ENCODE results near the gene GBF1.

GBF1 gene

DNA sequence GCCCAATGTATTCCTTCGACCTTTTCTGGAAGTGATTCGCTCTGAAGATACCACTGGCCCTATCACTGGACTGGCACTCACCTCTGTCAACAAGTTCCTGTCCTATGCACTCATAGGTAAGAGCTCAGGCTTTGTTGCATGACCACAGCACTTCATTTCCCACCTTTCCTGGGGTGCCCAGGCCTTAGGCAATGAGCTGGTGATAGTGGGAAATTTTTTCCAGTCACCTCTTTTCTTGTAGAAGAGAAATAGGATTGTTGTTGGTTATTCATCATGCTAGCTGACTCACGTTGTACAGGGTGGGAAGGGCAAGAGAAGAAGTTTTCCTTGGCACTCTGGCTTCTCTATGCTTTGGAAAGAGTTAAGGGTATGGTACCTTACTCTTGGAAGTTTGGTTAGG, 98.7 kb downstream of the GBF1 start:
- H3K27ac ChIP-seq: no peak overlapping the region
- TF ChIP-seq, protein P1, sequence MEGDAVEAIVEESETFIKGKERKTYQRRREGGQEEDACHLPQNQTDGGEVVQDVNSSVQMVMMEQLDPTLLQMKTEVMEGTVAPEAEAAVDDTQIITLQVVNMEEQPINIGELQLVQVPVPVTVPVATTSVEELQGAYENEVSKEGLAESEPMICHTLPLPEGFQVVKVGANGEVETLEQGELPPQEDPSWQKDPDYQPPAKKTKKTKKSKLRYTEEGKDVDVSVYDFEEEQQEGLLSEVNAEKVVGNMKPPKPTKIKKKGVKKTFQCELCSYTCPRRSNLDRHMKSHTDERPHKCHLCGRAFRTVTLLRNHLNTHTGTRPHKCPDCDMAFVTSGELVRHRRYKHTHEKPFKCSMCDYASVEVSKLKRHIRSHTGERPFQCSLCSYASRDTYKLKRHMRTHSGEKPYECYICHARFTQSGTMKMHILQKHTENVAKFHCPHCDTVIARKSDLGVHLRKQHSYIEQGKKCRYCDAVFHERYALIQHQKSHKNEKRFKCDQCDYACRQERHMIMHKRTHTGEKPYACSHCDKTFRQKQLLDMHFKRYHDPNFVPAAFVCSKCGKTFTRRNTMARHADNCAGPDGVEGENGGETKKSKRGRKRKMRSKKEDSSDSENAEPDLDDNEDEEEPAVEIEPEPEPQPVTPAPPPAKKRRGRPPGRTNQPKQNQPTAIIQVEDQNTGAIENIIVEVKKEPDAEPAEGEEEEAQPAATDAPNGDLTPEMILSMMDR (conservative IDR thresholded peaks at IDR 0.05): no peak

DNA sequence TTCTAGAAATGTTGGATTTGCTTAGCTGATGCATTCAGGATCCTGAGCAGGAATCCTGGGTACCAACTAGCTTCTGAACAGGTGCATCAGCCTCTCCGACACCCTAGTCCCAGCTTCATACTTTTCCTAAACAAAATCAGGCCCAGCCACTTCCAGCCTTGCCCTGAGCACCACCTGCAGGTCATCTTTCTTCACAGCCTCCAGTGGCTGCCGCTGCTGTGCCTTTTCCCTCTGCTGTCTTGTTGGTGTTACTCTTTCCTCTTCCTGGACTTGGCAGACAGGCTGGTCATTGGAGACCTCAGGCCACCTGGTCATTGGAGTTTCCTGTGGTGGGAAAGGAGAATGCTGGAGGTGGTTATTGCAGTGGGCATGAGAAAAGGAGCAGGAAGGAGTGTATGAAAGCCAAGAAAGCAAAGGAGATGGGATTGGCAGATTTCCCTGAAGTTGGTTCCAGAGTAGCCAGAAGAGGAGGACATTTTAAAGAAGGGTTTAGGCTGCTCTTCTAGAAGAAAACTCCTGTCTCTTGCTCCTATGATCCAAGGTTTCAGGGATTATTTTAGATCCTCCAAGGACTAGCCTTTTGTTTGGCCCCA, 102.0 kb downstream of the GBF1 start:
- no peak overlapping the region for H3K27ac ChIP-seq
- TF ChIP-seq, protein P1 (conservative IDR thresholded peaks at IDR 0.05): peak; percentile 87

DNA sequence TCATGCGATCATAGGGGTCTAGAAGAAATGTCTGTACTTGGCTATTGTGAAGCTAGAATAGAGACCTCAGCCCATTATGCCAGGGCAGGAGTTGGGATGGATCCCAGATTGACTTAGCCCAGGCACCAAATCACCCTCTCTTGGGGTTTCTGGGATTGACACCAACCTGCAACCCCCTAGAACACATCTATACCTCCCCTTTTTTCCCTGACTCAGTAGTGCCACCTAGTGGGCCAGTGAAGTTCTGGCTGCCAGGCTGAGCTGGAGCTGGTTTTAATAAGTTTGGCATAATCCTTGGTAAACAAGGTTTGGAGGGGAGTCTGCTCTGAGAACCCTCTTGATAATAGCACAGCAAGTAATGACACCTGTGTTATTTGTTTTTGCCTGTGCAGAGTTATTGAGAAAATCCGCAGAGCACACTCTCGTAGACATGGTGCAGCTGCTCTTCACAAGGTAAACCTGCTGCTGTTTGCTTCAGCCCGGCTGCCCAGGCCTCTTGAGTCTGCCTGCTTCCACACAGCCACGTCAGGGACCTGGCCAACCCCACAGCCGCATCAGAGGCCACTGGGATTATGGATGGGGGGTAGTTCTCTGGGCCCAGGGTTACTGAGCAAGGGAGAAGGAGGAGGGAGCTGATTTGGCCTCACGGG, 106.9 kb downstream of the GBF1 start:
- peak overlapping the region; percentile 40 for H3K27ac ChIP-seq
- TF ChIP-seq, protein P1 (conservative IDR thresholded peaks at IDR 0.05): peak; percentile 94

DNA sequence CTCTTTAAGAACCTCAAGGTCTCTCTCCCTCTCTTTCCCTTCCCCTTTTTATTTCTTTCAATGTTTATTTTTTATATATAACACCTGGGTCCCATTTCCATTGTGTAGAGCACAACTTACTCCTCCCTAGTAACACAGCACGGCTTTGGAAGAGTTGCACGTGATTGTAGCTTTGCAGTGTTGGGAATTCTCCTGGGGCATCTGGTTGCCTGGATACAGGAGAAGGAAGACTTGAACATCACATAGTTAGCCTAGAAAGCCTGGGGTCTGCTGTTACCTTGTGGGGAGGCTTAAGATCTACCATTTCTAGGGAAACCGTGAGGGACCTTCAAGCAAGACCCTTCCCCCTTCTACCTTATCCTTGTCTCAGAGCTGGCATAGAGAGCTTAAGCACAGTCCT, 109.1 kb downstream of the GBF1 start:
- no peak overlapping the region for H3K27ac ChIP-seq
- TF ChIP-seq, protein P1 (conservative IDR thresholded peaks at IDR 0.05): no peak

DNA sequence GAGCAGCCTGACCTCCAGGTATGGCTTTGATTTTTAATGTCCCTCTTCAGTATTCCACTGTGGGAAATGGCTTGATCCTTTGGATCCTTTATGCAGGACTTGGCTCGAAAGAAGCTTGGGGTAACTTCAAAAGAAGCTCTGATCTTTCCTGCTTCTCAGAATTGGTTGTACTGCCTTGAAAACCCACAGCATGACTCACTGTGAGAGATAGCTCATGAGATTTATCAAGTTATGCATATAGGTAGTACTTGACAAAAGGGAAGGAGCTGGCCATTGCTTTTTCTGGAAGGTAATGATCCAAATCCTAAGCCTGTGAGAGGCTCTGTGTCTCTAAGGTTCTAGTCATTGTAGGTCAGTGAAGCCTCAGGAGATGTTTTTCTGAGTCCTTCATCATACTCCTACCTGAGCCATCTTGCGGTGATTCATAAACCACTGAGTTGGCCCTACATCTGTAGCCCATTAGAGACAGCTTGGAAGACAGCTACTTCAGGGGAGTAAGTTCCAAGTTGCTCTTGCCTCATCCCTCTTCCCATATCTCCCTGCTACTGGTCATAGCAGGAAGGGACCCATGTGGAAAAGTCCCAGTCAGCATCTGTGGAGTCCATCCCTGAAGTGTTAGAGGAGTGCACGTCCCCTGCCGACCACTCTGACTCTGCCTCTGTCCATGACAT, 113.5 kb downstream of the GBF1 start:
- TF ChIP-seq, protein P1 (conservative IDR thresholded peaks at IDR 0.05): no peak
- H3K27ac ChIP-seq: no peak overlapping the region

DNA sequence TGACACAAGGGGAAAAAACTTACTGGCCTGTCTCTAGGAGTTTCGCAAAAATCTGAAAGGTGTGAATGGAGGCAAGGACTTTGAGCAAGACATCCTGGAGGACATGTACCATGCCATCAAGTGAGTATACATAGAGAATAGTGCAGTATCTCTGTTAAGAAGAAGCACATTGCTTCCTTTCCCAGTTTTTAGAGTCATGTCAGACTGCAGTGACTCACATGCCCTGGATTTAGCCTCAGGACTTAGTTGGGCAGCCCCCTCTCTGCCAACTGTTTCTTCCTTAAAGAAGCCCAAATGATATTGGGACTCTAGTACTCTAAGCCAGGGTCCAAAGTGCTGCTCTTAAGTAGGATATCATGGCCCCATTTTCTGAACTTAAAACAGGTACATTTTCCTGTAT, 122.1 kb downstream of the GBF1 start:
- H3K27ac ChIP-seq: no peak overlapping the region
- TF ChIP-seq, protein P1 (conservative IDR thresholded peaks at IDR 0.05): no peak

DNA sequence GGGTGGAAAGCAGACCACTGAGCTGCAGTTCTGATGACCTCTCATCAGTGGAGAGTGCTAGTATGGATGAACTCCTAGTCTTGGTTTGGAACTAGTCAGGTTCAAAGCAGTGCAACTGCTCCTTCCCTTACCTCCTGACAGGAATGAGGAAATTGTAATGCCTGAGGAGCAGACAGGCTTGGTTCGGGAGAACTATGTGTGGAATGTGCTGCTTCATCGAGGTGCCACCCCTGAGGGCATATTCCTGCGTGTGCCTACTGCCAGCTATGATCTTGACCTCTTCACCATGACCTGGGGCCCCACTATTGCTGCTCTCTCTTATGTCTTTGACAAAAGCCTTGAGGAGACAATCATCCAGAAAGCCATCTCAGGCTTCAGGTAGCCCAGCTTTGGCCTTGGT, 122.7 kb downstream of the GBF1 start:
- H3K27ac ChIP-seq: no peak overlapping the region

More for the DNA sequence above, 122.7 kb downstream of the GBF1 start:
- TF ChIP-seq, protein P1 (conservative IDR thresholded peaks at IDR 0.05): no peak
